GM21447 (cell line): ENCODE results near the gene SYNGR2.

Experiments used
- ATAC-seq: cut with Tn5 transposase; IDR thresholded peaks from one replicate; pipeline ENCODE4 v1.9.1; 2021; ENCODE audit not compliant: unreplicated experiment

SYNGR2 gene

GRCh38 chr17:78197147-78197832 is 28.9 kb downstream of the SYNGR2 start:
- ATAC-seq = no peak

GRCh38 chr17:78200451-78200850 is 32.1 kb downstream of the SYNGR2 start:
- ATAC-seq = no peak

- ATAC-seq = no peak
Observed at GRCh38 chr17:78202666-78203065, 34.3 kb downstream of the SYNGR2 start.

GRCh38 chr17:78204387-78205123 is 36.2 kb downstream of the SYNGR2 start:
- ATAC-seq = no peak

GRCh38 chr17:78205124-78205775 is 36.9 kb downstream of the SYNGR2 start:
- ATAC-seq = no peak

GRCh38 chr17:78206298-78206697 is 37.9 kb downstream of the SYNGR2 start:
- ATAC-seq = no peak

- no peak for ATAC-seq
Observed at GRCh38 chr17:78208486-78208885, 40.1 kb downstream of the SYNGR2 start.

GRCh38 chr17:78210111-78210510 is 41.7 kb downstream of the SYNGR2 start:
- ATAC-seq = no peak

GRCh38 chr17:78211032-78211431 is 42.7 kb downstream of the SYNGR2 start:
- no peak for ATAC-seq

GRCh38 chr17:78214016-78214705 is 45.8 kb downstream of the SYNGR2 start, which contains the start of gene BIRC5:
TSS of gene BIRC5 (plus strand) at chr17:78214253. CDS start at chr17:78214317, 64 bp downstream.
- ATAC-seq = peak; percentile 76

- ATAC-seq = no peak
Observed at GRCh38 chr17:78214706-78215061, 46.3 kb downstream of the SYNGR2 start.

- ATAC-seq = no peak
Observed at GRCh38 chr17:78219396-78220150, 51.2 kb downstream of the SYNGR2 start.
